AG20443 (cell line): ENCODE results near the gene PTPRG.

Experiments
- DNase-seq: peaks from one replicate; pipeline ENCODE4 v3.0.0; 2012; ENCODE audit warnings: low spot score, mixed read lengths

PTPRG gene

GRCh38 chr3:61768284-61769037 is 207.1 kb downstream of the PTPRG start:
- DNase-seq: peak; percentile 35

GRCh38 chr3:61769266-61769990 is 208.1 kb downstream of the PTPRG start:
- DNase-seq: no peak

DNA sequence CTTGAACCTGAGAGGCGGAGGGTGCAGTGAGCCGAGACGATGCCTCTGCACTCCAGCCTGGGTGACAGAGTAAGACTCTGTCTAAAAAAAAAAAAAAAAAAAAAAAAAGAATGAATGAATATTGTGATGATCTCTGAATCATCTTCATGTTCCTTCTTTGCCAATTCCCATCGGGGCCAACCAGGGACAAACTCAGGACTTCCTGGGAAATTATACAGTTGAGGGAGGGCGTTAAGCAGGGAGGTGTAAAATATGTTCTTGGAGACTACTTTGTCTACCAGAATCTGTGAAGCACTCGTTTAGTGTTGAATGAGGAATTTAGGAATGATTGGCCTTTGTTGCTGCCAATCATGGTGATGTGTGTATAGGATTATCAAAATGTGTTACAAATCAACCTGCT is 210.6 kb downstream of the PTPRG start:
- DNase-seq: no peak

DNA sequence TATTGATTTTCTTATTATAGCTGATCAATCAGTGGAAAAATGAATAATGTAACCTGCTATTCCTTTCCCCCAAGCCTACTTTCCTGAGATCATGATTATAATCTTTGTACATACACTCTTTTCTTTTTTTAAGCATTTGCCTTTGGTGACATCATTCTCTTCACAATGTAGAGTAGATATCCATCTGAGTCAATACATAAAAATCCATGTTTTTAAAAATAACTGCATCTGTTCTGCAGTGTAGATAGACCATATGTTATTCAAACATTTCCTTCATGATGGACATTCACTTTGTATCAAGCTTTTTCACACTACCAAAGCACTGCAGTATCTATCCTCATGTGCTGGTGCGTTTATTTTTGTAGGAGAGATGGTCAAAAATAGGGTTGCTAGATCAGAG is 211.1 kb downstream of the PTPRG start:
- DNase-seq: no peak

GRCh38 chr3:61774279-61774890 is 213.0 kb downstream of the PTPRG start:
- no peak for DNase-seq

- no peak for DNase-seq
Observed at GRCh38 chr3:61776390-61776789, 215.0 kb downstream of the PTPRG start.

DNA sequence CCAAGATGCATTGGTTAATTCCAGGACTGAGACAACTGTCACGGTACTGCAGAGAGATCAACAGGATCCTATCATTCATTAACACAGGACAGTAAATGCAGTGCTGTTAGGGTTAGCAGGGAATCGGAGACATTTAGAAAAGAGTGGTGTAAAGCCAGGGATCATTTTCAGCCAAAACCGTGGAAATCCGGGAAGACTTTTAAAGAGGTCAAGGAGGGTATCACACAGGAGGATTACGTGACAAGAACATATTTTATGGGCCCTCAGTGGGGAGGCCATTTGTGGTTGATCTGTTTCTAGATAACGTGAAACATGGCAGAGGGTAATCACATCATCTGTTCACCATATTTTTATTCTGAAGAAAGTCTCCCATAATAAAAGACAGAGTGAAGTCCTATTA is 216.1 kb downstream of the PTPRG start:
- DNase-seq: no peak

GRCh38 chr3:61778095-61778494 is 216.7 kb downstream of the PTPRG start:
- no peak for DNase-seq

GRCh38 chr3:61780016-61780415 is 218.6 kb downstream of the PTPRG start:
- DNase-seq: no peak

GRCh38 chr3:61780455-61781228 is 219.3 kb downstream of the PTPRG start:
- DNase-seq: no peak

DNA sequence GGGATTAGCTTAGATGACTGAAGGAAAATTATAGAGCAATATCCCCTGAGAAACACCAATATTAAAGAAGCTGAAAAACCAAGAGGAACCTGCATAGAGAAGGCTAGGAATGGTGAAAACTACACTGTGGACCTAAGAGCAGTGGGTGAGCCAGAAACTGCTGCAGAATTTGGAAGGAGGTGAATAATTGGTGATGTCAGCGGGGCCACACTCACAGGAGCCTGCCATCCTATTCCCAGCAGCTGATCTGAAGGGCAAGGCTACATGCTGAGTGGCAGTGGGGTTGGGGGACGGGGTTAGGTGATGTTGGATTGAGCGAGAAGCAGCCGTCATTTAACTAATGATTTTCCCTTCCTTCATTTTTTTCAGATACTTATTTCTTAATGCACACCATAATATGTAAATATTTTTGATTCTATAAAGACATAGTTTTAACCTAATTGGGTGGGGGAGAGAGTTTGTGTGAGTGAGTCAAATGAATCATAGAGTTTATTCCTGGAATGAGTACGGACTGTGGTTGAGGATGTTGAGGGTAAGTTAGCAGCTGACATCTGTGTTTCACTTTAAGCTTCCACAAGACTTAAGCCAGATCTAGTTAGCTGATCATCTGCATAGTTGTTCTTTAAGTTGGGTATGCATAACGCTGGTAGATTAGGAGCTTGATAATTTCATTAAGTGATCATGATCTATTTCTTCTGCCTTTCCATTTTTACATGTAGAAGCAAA is 222.8 kb downstream of the PTPRG start:
- peak; percentile 72 for DNase-seq

DNA sequence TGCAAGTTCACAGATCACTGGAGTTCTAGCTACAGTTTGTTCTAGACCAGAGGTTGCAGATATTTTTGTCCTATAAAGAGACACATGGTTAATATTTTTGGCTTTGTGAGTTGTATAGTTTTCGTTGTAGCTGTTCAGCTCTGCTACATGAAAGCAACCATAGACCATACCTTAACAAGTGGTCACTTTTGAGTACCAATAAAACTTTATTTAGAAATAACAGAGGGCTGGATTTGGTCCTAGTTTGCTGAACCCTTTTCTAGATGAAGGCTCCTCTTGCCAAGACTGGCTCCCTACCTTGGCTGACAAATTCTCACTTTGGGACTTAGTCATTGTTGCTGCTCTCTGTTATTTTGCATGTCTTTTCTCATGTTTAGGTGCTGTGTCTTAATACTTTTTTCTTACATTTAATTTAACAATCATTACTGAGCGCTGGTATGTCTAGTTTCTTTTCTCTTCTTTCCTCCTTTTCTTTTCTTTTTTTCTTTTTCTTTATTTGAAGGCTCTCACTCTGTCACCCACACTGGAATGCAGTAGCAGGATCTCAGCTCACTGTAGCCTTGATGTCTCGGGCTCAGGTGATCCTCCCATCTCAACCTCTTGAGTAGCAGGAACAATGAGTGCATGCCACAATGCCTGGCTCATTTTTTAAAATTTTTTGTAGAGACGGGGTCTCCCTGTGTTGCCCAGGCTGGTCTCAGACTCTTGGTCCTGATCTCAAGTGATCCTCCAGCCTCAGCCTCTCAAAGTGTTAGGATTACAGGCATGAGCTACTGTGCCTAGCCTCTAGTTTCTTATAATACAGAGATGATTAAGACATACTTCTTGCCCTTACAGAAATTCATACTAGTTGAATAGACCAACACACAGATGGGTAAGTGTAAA is 227.5 kb downstream of the PTPRG start:
- DNase-seq: no peak

- no peak for DNase-seq
Observed at GRCh38 chr3:61789861-61790260, 228.5 kb downstream of the PTPRG start.

DNA sequence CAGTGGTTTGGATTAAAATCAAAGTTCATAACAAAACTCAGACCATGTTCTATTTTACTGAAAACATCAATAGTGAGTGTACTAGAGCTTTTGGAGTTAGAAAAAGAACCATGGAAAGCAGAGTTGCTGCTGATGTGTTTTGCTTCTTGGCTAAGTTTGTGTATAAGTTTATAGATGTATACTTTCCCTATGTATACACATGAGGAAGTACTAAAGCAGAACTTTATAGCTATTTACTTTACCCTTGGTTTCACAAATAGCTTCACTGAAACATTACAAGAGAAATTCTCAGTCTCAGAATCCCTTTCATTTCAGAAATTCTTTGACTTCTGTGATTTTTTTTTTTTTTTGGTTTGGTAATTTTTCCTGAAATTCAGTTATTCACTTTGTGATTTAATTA is 229.0 kb downstream of the PTPRG start:
- DNase-seq: no peak

DNA sequence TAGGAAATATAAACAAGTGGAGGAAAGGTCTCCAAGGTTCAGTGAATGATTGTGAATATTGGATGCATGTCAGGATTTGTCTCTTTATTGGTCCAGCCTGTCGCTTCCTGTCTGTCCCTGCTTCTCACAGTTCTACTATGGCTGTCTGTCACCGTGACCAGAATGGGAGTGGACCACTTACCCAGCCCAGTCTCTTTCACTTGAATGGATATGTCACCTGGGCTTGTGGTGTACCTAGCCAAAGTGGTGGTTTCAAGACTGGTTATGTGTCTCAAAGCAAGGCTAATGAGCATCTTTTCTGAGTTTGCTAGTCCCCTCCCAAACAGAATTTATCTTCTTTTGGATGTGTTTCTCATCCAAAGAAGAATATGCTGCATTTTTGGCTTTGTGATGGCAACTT is 231.7 kb downstream of the PTPRG start:
- DNase-seq: no peak

- DNase-seq: no peak
Observed at GRCh38 chr3:61793521-61793920, 232.2 kb downstream of the PTPRG start.

- no peak for DNase-seq
Observed at GRCh38 chr3:61794341-61794740, 233.0 kb downstream of the PTPRG start.

- no peak for DNase-seq
Observed at GRCh38 chr3:61794961-61795360, 233.6 kb downstream of the PTPRG start.

- DNase-seq: peak; percentile 17
Observed at GRCh38 chr3:61796088-61796680, 234.8 kb downstream of the PTPRG start.

- no peak for DNase-seq
Observed at GRCh38 chr3:61796911-61797310, 235.5 kb downstream of the PTPRG start.
